Dendritic cell treated with granulocyte-macrophage colony-stimulating factor and Interleukin-4, amounts not matched to agents 40 ng/mL and 50 ng/mL, for 4 days (primary cell): Measurements from ENCODE around the gene DPM2.

Source experiments
- H3K27ac Mint-ChIP-seq: one replicate; pipeline ENCODE4 v1.8.0; 2022; ENCODE audit warnings: mild to moderate bottlenecking, mixed read lengths
- H3K27me3 Mint-ChIP-seq: one replicate; pipeline ENCODE4 v1.8.0; 2022; ENCODE audit warnings: mild to moderate bottlenecking, mixed read lengths
- H3K36me3 Mint-ChIP-seq: one replicate; pipeline ENCODE4 v1.8.0; 2022; ENCODE audit warnings: low read depth, mixed read lengths
- H3K4me1 Mint-ChIP-seq: one replicate; pipeline ENCODE4 v1.8.0; 2022; ENCODE audit warnings: low read depth, mixed read lengths
- H3K4me3 Mint-ChIP-seq: one replicate; pipeline ENCODE4 v1.8.0; 2022; ENCODE audit warnings: mild to moderate bottlenecking, moderate library complexity, mixed read lengths
- H3K9me3 Mint-ChIP-seq: one replicate; pipeline ENCODE4 v1.8.0; 2022; ENCODE audit warnings: mixed read lengths
- intact Hi-C: fragments of 100-400 bp; cut with micrococcal nuclease; formaldehyde crosslinking; loops from one replicate; pipeline ENCODE4 v1.15.0; 2022

The DPM2 gene

GRCh38 chr9:127928676-127929624, 8.7 kb downstream of the DPM2 start:
- H3K4me1 Mint-ChIP-seq = peaks cover 56% of the 10 kb centered on the region
- no peak overlapping the region for H3K27ac Mint-ChIP-seq
- H3K27me3 Mint-ChIP-seq = peaks cover 77% of the 10 kb centered on the region
- peaks cover 14% of the 10 kb centered on the region for H3K36me3 Mint-ChIP-seq
- intact Hi-C loops = no loop called here
- H3K4me3 Mint-ChIP-seq = no peak overlapping the region
- H3K9me3 Mint-ChIP-seq = no peaks in the 10 kb centered on the region

GRCh38 chr9:127927988-127928675, 9.5 kb downstream of the DPM2 start:
- Mint-ChIP-seq H3K27me3 (peaks cover 85% of the 10 kb centered on the region), H3K9me3 (no peaks in the 10 kb centered on the region), H3K4me1 (peaks cover 53% of the 10 kb centered on the region), H3K27ac (no peak overlapping the region), H3K36me3 (peaks cover 6% of the 10 kb centered on the region), H3K4me3 (peak overlapping the region; percentile 37)
- intact Hi-C loops = no loop called here

GRCh38 chr9:127927201-127927987, 10.3 kb downstream of the DPM2 start:
- peak overlapping the region; percentile 59 for H3K27ac Mint-ChIP-seq
- intact Hi-C loops = no loop called here

GRCh38 chr9:127926906-127927200, 10.8 kb downstream of the DPM2 start:
- peak overlapping the region; percentile 35 for H3K4me3 Mint-ChIP-seq
- no peaks in the 10 kb centered on the region for H3K36me3 Mint-ChIP-seq
- peaks cover 91% of the 10 kb centered on the region for H3K27me3 Mint-ChIP-seq
- peaks cover 53% of the 10 kb centered on the region for H3K4me1 Mint-ChIP-seq
- peak overlapping the region; percentile 59 for H3K27ac Mint-ChIP-seq
- intact Hi-C loops = no loop called here
- H3K9me3 Mint-ChIP-seq = no peaks in the 10 kb centered on the region

More at GRCh38 chr9:127927201-127927987, 10.3 kb downstream of the DPM2 start:
- peaks cover 49% of the 10 kb centered on the region for H3K4me1 Mint-ChIP-seq
- H3K36me3 Mint-ChIP-seq = no peaks in the 10 kb centered on the region
- H3K4me3 Mint-ChIP-seq = peak overlapping the region; percentile 37
- no peaks in the 10 kb centered on the region for H3K9me3 Mint-ChIP-seq
- H3K27me3 Mint-ChIP-seq = peaks cover 86% of the 10 kb centered on the region

- H3K9me3 Mint-ChIP-seq = no peaks in the 10 kb centered on the region
- intact Hi-C loops = no loop called here
- H3K27me3 Mint-ChIP-seq = peaks cover 90% of the 10 kb centered on the region
- no peaks in the 10 kb centered on the region for H3K36me3 Mint-ChIP-seq
- no peak overlapping the region for H3K27ac Mint-ChIP-seq
- H3K4me3 Mint-ChIP-seq = no peak overlapping the region
- H3K4me1 Mint-ChIP-seq = peaks cover 53% of the 10 kb centered on the region
These were observed 11.4 kb downstream of the DPM2 start for GRCh38 chr9:127925959-127926905.

- H3K4me1 Mint-ChIP-seq = peaks cover 56% of the 10 kb centered on the region
- no peak overlapping the region for H3K4me3 Mint-ChIP-seq
- H3K36me3 Mint-ChIP-seq = no peaks in the 10 kb centered on the region
- peaks cover 77% of the 10 kb centered on the region for H3K27me3 Mint-ChIP-seq
- no peaks in the 10 kb centered on the region for H3K9me3 Mint-ChIP-seq
- intact Hi-C loops = no loop called here
- H3K27ac Mint-ChIP-seq = no peak overlapping the region
These were observed 12.8 kb downstream of the DPM2 start for GRCh38 chr9:127924736-127925444.

GRCh38 chr9:127923771-127924170, 13.9 kb downstream of the DPM2 start:
- no peak overlapping the region for H3K27ac Mint-ChIP-seq
- intact Hi-C loops = no loop called here

GRCh38 chr9:127923046-127923445, 14.6 kb downstream of the DPM2 start:
- H3K36me3 Mint-ChIP-seq = no peaks in the 10 kb centered on the region
- H3K4me3 Mint-ChIP-seq = no peak overlapping the region
- no peaks in the 10 kb centered on the region for H3K9me3 Mint-ChIP-seq
- H3K27me3 Mint-ChIP-seq = peaks cover 59% of the 10 kb centered on the region
- intact Hi-C loops = no loop called here
- no peak overlapping the region for H3K27ac Mint-ChIP-seq
- peaks cover 56% of the 10 kb centered on the region for H3K4me1 Mint-ChIP-seq

More at GRCh38 chr9:127923771-127924170, 13.9 kb downstream of the DPM2 start:
- Mint-ChIP-seq H3K9me3 (no peaks in the 10 kb centered on the region), H3K27me3 (peaks cover 66% of the 10 kb centered on the region), H3K4me1 (peaks cover 56% of the 10 kb centered on the region), H3K36me3 (no peaks in the 10 kb centered on the region), H3K4me3 (no peak overlapping the region)

- peak overlapping the region; percentile 62 for H3K4me3 Mint-ChIP-seq
- H3K36me3 Mint-ChIP-seq = peaks cover 2% of the 10 kb centered on the region
- H3K27ac Mint-ChIP-seq = peak overlapping the region; percentile 60
- H3K4me1 Mint-ChIP-seq = peaks cover 57% of the 10 kb centered on the region
- intact Hi-C loops = no loop called here
- H3K9me3 Mint-ChIP-seq = no peaks in the 10 kb centered on the region
- H3K27me3 Mint-ChIP-seq = peaks cover 48% of the 10 kb centered on the region
These were observed 16.0 kb downstream of the DPM2 start for GRCh38 chr9:127921557-127922120.

- H3K27me3 Mint-ChIP-seq = peaks cover 40% of the 10 kb centered on the region
- intact Hi-C loops = no loop called here
- no peaks in the 10 kb centered on the region for H3K9me3 Mint-ChIP-seq
- peak overlapping the region; percentile 86 for H3K27ac Mint-ChIP-seq
- H3K4me3 Mint-ChIP-seq = no peak overlapping the region
- peaks cover 59% of the 10 kb centered on the region for H3K4me1 Mint-ChIP-seq
- H3K36me3 Mint-ChIP-seq = peaks cover 4% of the 10 kb centered on the region
These were observed 16.9 kb downstream of the DPM2 start for GRCh38 chr9:127920794-127921193.

- no peaks in the 10 kb centered on the region for H3K9me3 Mint-ChIP-seq
- H3K4me3 Mint-ChIP-seq = no peak overlapping the region
- peaks cover 73% of the 10 kb centered on the region for H3K4me1 Mint-ChIP-seq
- peaks cover 28% of the 10 kb centered on the region for H3K27me3 Mint-ChIP-seq
- H3K27ac Mint-ChIP-seq = peak overlapping the region; percentile 86
- intact Hi-C loops = loop anchor here (5.0 to 10.0 kb wide), 3 partner anchors 37 to 345 kb away; partner anchors contain the start of gene CDK9
- peaks cover 9% of the 10 kb centered on the region for H3K36me3 Mint-ChIP-seq
These were observed 18.3 kb downstream of the DPM2 start for GRCh38 chr9:127919253-127919815.
